Left ventricle myocardium inferior (tissue), 1 donor: Measurements from ENCODE around the gene ZNF722. TPM values are rescaled to one million over a fixed set of nuclear protein-coding genes. Genes with fewer than 3 reads are reported as not detected.
A peak's percentile ranks its signal among the peaks of the same experiment; 100 is the strongest.
"Not testable (repeated sequence)": the region's sequence is repeated elsewhere in the genome, so short reads cannot be mapped to it uniquely, and the experiment has no call there.

Experiments
- DNase-seq: peaks from one replicate; pipeline ENCODE4 v3.0.0-alpha.2; 2020
- H3K27ac ChIP-seq: fragments of 200-600 bp; replicated peaks from 2 replicates; pipeline ENCODE4 v1.8.0; 2021
- H3K27me3 ChIP-seq: fragments of 200-600 bp; 2 replicates; pipeline ENCODE4 v1.8.0; 2021; ENCODE audit warnings: low read depth
- H3K36me3 ChIP-seq: fragments of 200-600 bp; 2 replicates; pipeline ENCODE4 v1.8.0; 2021
- H3K4me1 ChIP-seq: fragments of 200-600 bp; 2 replicates; pipeline ENCODE4 v1.8.0; 2021
- H3K4me3 ChIP-seq: fragments of 200-600 bp; 2 replicates; pipeline ENCODE4 v1.8.0; 2021; ENCODE audit warnings: mild to moderate bottlenecking, moderate library complexity
- H3K9me3 ChIP-seq: fragments of 200-600 bp; replicated peaks from 2 replicates; pipeline ENCODE4 v1.8.0; 2021
- CTCF ChIP-seq: fragments of 200-600 bp; IDR thresholded peaks from 2 replicates; pipeline ENCODE4 v1.8.0; 2021; ENCODE audit warnings: antibody characterized with exemption, mild to moderate bottlenecking, borderline replicate concordance
- intact Hi-C: fragments of 100-400 bp; cut with micrococcal nuclease; formaldehyde crosslinking; loops from one replicate; pipeline ENCODE4 v1.11.0; 2022
- long read RNA-seq: library from polyadenylated mRNA; unstranded; transcript quantifications from one replicate; pipeline ENCODE4 v2.0.0, GENCODE V29; 2021
- total RNA-seq: library from RNA; stranded (reverse); fragmentation: NEBNext Ultra II Directional; extraction: Animal tissue kit (Norgen Biotek cat#: 25700); gene quantifications from one replicate; pipeline ENCODE4 v1.2.1, GENCODE V29; 2021
- donor health status: DM: no; HTN: yes; CAD: no; lungs with severe emphysema.

ZNF722 gene
- total RNA-seq = not detected
- long read RNA-seq = 0 reads

GRCh38 chr7:63998549-63998948 is at the start of gene ZNF722:
TSS of gene ZNF722 (plus strand) at chr7:63998849. CDS start at chr7:63998962, 113 bp downstream.
- no peak for DNase-seq
- intact Hi-C loops = no loop called here
- no peak for TF ChIP-seq CTCF

DNA sequence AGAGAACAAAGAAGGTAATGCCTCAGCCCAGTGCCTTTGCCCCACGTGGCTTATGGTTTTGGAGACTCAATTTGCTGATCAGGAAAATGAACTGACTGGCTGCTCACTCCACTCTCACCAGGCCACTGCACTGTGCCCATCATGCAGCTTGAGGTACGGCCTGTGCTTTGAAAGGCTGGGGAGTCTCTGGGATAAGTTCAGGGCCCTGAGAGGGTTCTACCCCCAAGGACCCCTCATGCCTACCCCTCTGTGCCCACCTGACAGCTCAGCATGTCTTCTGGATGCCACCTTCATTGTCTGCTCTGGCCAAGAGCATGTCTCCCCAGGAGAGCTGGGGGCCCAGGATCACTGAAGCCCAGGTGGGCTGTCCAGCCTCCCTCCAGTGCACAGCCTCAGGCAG is 45.5 kb upstream of the ZNF722 start:
- intact Hi-C loops = no loop called here
- Histone ChIP-seq H3K27me3 (no peaks in the 10 kb centered on the region), H3K9me3 (peaks cover 59% of the 10 kb centered on the region), H3K36me3 (no peaks in the 10 kb centered on the region), H3K27ac (no peak overlapping the region), H3K4me1 (no peaks in the 10 kb centered on the region), H3K4me3 (no peak overlapping the region)
- TF ChIP-seq CTCF = no peak
- DNase-seq = no peak

More at GRCh38 chr7:63998549-63998948, at the start of gene ZNF722:
- H3K9me3 ChIP-seq = peaks cover 93% of the 10 kb centered on the region
- no peak within 1 kb of the TSS for H3K27ac ChIP-seq
- H3K27me3 ChIP-seq = no peaks in the 10 kb centered on the region
- no peaks in the 10 kb centered on the region for H3K4me1 ChIP-seq
- no peak within 1 kb of the TSS for H3K4me3 ChIP-seq
- no peaks in the 10 kb centered on the region for H3K36me3 ChIP-seq

GRCh38 chr7:63968629-63969028 is 30.0 kb upstream of the ZNF722 start:
- H3K36me3 ChIP-seq = no peaks in the 10 kb centered on the region
- intact Hi-C loops = no loop called here

DNA sequence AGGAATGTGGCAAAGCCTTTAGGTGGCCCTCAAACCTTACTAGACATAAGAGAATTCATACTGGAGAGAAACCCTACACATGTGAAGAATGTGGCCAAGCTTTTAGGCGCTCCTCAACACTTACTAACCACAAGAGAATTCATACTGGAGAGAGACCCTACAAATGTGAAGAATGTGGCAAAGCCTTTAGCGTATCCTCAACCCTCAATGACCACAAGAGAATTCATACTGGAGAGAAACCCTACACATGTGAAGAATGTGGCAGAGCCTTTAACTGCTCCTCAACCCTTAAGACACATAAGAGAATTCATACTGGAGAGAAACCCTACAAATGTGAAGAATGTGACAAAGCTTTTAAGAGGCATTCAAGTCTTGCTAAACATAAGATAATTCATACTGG is 16.8 kb downstream of the ZNF722 start:
- intact Hi-C loops, H3K4me1 ChIP-seq, DNase-seq, H3K27ac ChIP-seq, H3K27me3 ChIP-seq, H3K4me3 ChIP-seq, H3K36me3 ChIP-seq: not testable (repeated sequence)
- peaks cover 98% of the 10 kb centered on the region for H3K9me3 ChIP-seq

More at GRCh38 chr7:63968629-63969028, 30.0 kb upstream of the ZNF722 start:
- peaks cover 52% of the 10 kb centered on the region for H3K9me3 ChIP-seq
- H3K4me1 ChIP-seq = no peaks in the 10 kb centered on the region
- H3K4me3 ChIP-seq = no peak overlapping the region
- no peak for TF ChIP-seq CTCF
- H3K27me3 ChIP-seq = no peaks in the 10 kb centered on the region
- DNase-seq = no peak
- no peak overlapping the region for H3K27ac ChIP-seq

DNA sequence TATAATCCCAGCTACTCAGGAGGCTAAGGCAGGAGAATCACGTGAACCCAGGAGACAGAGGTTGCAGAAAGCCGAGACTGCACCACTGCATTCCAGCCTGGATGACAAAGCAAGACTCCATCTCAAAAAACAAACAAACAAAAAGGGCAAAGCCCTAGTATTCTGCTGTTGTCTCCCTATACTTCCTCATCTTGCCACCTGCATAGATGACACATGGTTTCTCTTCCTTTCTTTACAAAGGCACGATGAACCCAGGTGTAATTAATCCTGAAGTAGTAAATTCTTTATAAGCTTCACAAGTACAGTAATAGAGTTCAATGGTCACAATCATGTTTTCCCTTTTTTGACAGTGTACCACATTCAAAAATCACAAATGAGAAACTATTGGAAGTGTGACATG is 36.7 kb downstream of the ZNF722 start:
- peaks cover 33% of the 10 kb centered on the region for H3K27me3 ChIP-seq
- no peaks in the 10 kb centered on the region for H3K4me1 ChIP-seq
- H3K27ac ChIP-seq = no peak overlapping the region
- H3K4me3 ChIP-seq = no peak overlapping the region
- no peaks in the 10 kb centered on the region for H3K36me3 ChIP-seq
- DNase-seq = no peak
- intact Hi-C loops = no loop called here
- no peak for TF ChIP-seq CTCF
- H3K9me3 ChIP-seq = peaks cover 95% of the 10 kb centered on the region

DNA sequence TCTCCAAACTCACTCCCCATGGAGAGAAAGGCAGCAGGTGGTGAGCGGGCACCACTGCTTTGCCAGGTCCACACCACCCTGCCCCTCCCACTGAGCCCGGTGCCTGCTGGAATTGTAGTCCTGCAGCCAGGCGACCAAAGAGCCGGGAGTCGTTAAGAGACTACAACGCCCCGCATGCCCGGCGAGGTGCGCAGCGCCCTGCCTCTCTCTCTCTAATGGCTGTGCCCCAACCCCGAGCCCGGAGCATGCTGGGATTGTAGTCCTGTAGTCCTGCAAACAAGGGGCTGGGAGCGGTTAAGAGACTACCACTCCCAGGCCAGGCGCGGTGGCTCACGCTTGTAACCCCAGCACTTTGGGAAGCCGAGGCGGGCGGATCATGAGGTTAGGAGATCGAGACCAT is 38.4 kb downstream of the ZNF722 start:
- H3K27ac ChIP-seq = no peak overlapping the region
- no peaks in the 10 kb centered on the region for H3K4me1 ChIP-seq
- peak; percentile 14 for DNase-seq
- H3K4me3 ChIP-seq = peak overlapping the region; percentile 15
- intact Hi-C loops = no loop called here
- TF ChIP-seq CTCF = no peak
- peaks cover 33% of the 10 kb centered on the region for H3K27me3 ChIP-seq
- H3K9me3 ChIP-seq = peaks cover 87% of the 10 kb centered on the region
- H3K36me3 ChIP-seq = no peaks in the 10 kb centered on the region
